ENCODE data around the gene FUS. TPM values are rescaled to one million over a fixed set of nuclear protein-coding genes. Genes with fewer than 3 reads are reported as not detected.

Gene FUS
- total and polyA plus RNA-seq, 2 of the 13 experiments (the other 11 are each of a cell fraction or from before 2014, with no cell fraction given), result 68.1 to 168 TPM

DNA sequence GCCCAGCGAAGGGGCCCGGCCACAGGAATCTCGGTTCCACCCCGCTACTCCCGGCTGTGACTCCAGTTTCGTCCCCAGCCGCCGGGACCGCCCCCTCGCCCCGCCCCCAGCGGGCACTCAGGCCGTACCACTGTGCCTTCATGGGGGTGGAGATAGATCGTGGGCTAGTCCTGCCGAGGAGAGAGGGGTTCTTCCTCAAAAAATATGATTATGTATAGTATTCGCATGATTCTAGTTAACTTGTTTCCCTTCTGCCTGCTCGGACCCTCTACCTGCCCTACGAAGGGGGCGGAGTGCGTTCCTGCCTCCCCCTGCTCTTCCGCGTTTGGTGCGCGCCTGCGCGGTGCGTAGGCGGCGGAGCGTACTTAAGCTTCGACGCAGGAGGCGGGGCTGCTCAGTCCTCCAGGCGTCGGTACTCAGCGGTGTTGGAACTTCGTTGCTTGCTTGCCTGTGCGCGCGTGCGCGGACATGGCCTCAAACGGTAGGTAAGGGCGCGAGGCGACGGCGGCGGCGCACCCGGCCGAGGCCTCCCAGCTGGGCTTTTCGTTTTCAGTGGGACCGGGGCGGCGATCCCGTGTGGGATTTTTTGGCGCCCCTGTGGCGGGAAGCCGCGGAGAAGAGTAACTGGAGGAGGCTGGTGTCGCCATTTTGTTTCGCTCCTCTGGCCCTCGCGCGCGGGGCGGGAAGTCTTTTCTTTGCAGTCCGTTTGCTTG lies at the start of gene FUS (continued):
- TF ChIP-seq, protein P1, sequence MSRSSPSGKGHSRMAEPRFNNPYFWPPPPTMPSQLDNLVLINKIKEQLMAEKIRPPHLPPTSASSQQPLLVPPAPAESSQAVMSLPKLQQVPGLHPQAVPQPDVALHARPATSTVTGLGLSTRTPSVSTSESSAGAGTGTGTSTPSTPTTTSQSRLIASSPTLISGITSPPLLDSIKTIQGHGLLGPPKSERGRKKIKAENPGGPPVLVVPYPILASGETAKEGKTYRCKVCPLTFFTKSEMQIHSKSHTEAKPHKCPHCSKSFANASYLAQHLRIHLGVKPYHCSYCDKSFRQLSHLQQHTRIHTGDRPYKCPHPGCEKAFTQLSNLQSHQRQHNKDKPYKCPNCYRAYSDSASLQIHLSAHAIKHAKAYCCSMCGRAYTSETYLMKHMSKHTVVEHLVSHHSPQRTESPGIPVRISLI (CRISPR knock-in tag; IDR thresholded peaks at IDR 0.05; ENCODE audit: borderline replicate concordance), result peak; percentile 44; the same call in 1 of the 2 replicates
- TF ChIP-seq EHMT2 (IDR thresholded peaks at IDR 0.05; ENCODE audit: borderline replicate concordance, low read depth, low read length) (no peak), NAIF1 (CRISPR knock-in tag; IDR thresholded peaks at IDR 0.05; ENCODE audit: borderline replicate concordance) (peak; percentile 95), ZNF468 (CRISPR knock-in tag; IDR thresholded peaks at IDR 0.05) (no peak; the same call in 1 of the 2 replicates), KDM3A (CRISPR knock-in tag; IDR thresholded peaks at IDR 0.05; ENCODE audit: low read depth) (peak; percentile 91; the same call in 1 of the 2 replicates), GABPA (IDR thresholded peaks at IDR 0.05; ENCODE audit: low read depth, low read length) (no peak), GABPA (CRISPR knock-in tag; IDR thresholded peaks at IDR 0.05; ENCODE audit: low read depth) (no peak; the same call in 1 of the 2 replicates), ZFY (CRISPR knock-in tag; IDR thresholded peaks at IDR 0.05) (peak; percentile 89), ZNF550 (CRISPR knock-in tag; IDR thresholded peaks at IDR 0.05; ENCODE audit: borderline replicate concordance) (peak; percentile 78; the same call in 1 of the 2 replicates), PITX1 (CRISPR knock-in tag; IDR thresholded peaks at IDR 0.05) (no peak), ZNF563 (CRISPR knock-in tag; IDR thresholded peaks at IDR 0.05) (no peak; the same call in 1 of the 2 replicates), ZMAT3 (CRISPR knock-in tag; conservative IDR thresholded peaks at IDR 0.05) (peak; percentile 98; the same call in 1 of the 2 replicates), HDAC2 (CRISPR knock-in tag; IDR thresholded peaks at IDR 0.05) (no peak)
- TF ChIP-seq, protein P2, sequence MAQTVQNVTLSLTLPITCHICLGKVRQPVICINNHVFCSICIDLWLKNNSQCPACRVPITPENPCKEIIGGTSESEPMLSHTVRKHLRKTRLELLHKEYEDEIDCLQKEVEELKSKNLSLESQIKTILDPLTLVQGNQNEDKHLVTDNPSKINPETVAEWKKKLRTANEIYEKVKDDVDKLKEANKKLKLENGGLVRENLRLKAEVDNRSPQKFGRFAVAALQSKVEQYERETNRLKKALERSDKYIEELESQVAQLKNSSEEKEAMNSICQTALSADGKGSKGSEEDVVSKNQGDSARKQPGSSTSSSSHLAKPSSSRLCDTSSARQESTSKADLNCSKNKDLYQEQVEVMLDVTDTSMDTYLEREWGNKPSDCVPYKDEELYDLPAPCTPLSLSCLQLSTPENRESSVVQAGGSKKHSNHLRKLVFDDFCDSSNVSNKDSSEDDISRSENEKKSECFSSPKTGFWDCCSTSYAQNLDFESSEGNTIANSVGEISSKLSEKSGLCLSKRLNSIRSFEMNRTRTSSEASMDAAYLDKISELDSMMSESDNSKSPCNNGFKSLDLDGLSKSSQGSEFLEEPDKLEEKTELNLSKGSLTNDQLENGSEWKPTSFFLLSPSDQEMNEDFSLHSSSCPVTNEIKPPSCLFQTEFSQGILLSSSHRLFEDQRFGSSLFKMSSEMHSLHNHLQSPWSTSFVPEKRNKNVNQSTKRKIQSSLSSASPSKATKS (CRISPR knock-in tag; IDR thresholded peaks at IDR 0.05), result peak; percentile 95; the same call in 1 of the 2 replicates
- TF ChIP-seq, protein P3, sequence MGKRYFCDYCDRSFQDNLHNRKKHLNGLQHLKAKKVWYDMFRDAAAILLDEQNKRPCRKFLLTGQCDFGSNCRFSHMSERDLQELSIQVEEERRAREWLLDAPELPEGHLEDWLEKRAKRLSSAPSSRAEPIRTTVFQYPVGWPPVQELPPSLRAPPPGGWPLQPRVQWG (CRISPR knock-in tag; IDR thresholded peaks at IDR 0.05; ENCODE audit: borderline replicate concordance, low read depth), result no peak
- TF ChIP-seq, protein P4, sequence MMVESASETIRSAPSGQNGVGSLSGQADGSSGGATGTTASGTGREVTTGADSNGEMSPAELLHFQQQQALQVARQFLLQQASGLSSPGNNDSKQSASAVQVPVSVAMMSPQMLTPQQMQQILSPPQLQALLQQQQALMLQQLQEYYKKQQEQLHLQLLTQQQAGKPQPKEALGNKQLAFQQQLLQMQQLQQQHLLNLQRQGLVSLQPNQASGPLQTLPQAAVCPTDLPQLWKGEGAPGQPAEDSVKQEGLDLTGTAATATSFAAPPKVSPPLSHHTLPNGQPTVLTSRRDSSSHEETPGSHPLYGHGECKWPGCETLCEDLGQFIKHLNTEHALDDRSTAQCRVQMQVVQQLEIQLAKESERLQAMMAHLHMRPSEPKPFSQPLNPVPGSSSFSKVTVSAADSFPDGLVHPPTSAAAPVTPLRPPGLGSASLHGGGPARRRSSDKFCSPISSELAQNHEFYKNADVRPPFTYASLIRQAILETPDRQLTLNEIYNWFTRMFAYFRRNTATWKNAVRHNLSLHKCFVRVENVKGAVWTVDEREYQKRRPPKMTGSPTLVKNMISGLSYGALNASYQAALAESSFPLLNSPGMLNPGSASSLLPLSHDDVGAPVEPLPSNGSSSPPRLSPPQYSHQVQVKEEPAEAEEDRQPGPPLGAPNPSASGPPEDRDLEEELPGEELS (CRISPR knock-in tag; IDR thresholded peaks at IDR 0.05), result no peak
- TF ChIP-seq, protein P5, sequence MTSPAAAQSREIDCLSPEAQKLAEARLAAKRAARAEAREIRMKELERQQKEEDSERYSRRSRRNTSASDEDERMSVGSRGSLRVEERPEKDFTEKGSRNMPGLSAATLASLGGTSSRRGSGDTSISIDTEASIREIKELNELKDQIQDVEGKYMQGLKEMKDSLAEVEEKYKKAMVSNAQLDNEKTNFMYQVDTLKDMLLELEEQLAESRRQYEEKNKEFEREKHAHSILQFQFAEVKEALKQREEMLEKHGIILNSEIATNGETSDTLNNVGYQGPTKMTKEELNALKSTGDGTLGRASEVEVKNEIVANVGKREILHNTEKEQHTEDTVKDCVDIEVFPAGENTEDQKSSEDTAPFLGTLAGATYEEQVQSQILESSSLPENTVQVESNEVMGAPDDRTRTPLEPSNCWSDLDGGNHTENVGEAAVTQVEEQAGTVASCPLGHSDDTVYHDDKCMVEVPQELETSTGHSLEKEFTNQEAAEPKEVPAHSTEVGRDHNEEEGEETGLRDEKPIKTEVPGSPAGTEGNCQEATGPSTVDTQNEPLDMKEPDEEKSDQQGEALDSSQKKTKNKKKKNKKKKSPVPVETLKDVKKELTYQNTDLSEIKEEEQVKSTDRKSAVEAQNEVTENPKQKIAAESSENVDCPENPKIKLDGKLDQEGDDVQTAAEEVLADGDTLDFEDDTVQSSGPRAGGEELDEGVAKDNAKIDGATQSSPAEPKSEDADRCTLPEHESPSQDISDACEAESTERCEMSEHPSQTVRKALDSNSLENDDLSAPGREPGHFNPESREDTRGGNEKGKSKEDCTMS (CRISPR knock-in tag; conservative IDR thresholded peaks at IDR 0.05), result peak; percentile 75; the same call in 1 of the 2 replicates

Measured in HepG2 (cell line).